Tibial artery (tissue), 4 donors: ENCODE data around the gene BABAM2.

Experiments
- DNase-seq, 2 donors: peaks; one replicate each; pipeline ENCODE4 v3.0.0-alpha.2; 2019
- H3K27ac ChIP-seq, 2 donors: fragments of 200-600 bp; sonication (generic) in 1 of 2; 1 replicate in 1 of 2; 2 replicates in 1 of 2; pipeline ENCODE4 v1.5.1; 2018 to 2019; ENCODE audit warnings: mild to moderate bottlenecking in 1 of 2
- H3K27me3 ChIP-seq, 2 donors: fragments of 200-600 bp; sonication (generic) in 1 of 2; one replicate each; pipeline versions ENCODE4 v1.5.1 to v1.6.0; 2016 to 2019
- H3K36me3 ChIP-seq, 3 donors: fragments of 200-600 bp; sonication (generic) in 2 of 3; one replicate each; pipeline ENCODE4 v1.5.1; 2016 to 2019; ENCODE audit warnings: mild to moderate bottlenecking in 2 of 3
- H3K4me1 ChIP-seq, 4 donors: fragments of 200-600 bp; sonication (generic) in 2 of 4; 1 replicate in 3 of 4; 2 replicates in 1 of 4; pipeline ENCODE4 v1.5.1; 2016 to 2019
- H3K4me3 ChIP-seq, 2 donors: fragments of 200-600 bp; sonication (generic) in 1 of 2; 1 replicate in 1 of 2; 2 replicates in 1 of 2; pipeline ENCODE4 v1.5.1; 2018 to 2019; ENCODE audit warnings: mild to moderate bottlenecking in 2 of 2
- H3K9me3 ChIP-seq, 3 donors: fragments of 200-600 bp; sonication (generic) in 1 of 3; one replicate each; pipeline ENCODE4 v1.5.1; 2016 to 2019
- CTCF ChIP-seq, 2 experiments: fragments of 200-600 bp in 1 of 2; fragments of 450-650 bp in 1 of 2; IDR thresholded peaks; one replicate each; pipeline ENCODE4 v1.5.1; 2017 to 2019; ENCODE audit warnings: antibody characterized with exemption in 2 of 2, mild to moderate bottlenecking in 1 of 2, moderate library complexity in 1 of 2
- intact Hi-C: fragments of 100-400 bp; cut with DNase I; formaldehyde crosslinking; loops from one replicate; pipeline ENCODE4 v1.15.0; 2023; ENCODE audit warnings: low total_unique reads

BABAM2 gene

GRCh38 chr2:28320009-28320365 is 429.5 kb downstream of the BABAM2 start:
- Histone ChIP-seq H3K9me3 (no peaks in the 10 kb centered on the region), H3K4me1 (peaks cover 0 to 57% (median 18%) of the 10 kb centered on the region in 4 donors), H3K27me3 (no peaks in the 10 kb centered on the region), H3K36me3 (no peaks in the 10 kb centered on the region), H3K4me3 (no peak overlapping the region), H3K27ac (peak overlapping the region; percentile 33 to 52)
- DNase-seq, result no peak
- TF ChIP-seq CTCF (IDR thresholded peaks at IDR 0.05), result no peak
- intact Hi-C loops, result no loop called here

GRCh38 chr2:28320371-28320770 is 429.8 kb downstream of the BABAM2 start:
- no peak for TF ChIP-seq CTCF (IDR thresholded peaks at IDR 0.05)
- no peaks in the 10 kb centered on the region for H3K36me3 ChIP-seq
- DNase-seq, result no peak
- peak overlapping the region in 1 of 2 donors; percentile 52 for H3K27ac ChIP-seq
- H3K4me3 ChIP-seq, result no peak overlapping the region
- intact Hi-C loops, result no loop called here
- no peaks in the 10 kb centered on the region for H3K27me3 ChIP-seq
- H3K4me1 ChIP-seq, result peaks cover 0 to 57% (median 18%) of the 10 kb centered on the region in 4 donors
- no peaks in the 10 kb centered on the region for H3K9me3 ChIP-seq

GRCh38 chr2:28321426-28321825 is 430.9 kb downstream of the BABAM2 start:
- no peaks in the 10 kb centered on the region for H3K36me3 ChIP-seq
- no peak overlapping the region for H3K4me3 ChIP-seq
- peaks cover 0 to 66% (median 22%) of the 10 kb centered on the region in 4 donors for H3K4me1 ChIP-seq
- no peak for DNase-seq
- intact Hi-C loops, result no loop called here
- no peaks in the 10 kb centered on the region for H3K9me3 ChIP-seq
- peak overlapping the region in 1 of 2 donors; percentile 52 for H3K27ac ChIP-seq
- no peaks in the 10 kb centered on the region for H3K27me3 ChIP-seq
- TF ChIP-seq CTCF (IDR thresholded peaks at IDR 0.05), result no peak

- H3K27ac ChIP-seq, result peak overlapping the region in 1 of 2 donors; percentile 52
- H3K4me1 ChIP-seq, result peaks cover 0 to 72% (median 28%) of the 10 kb centered on the region in 4 donors
- no peak for DNase-seq
These were observed 431.5 kb downstream of the BABAM2 start for GRCh38 chr2:28322051-28322450.

GRCh38 chr2:28322456-28322855 is 431.9 kb downstream of the BABAM2 start:
- H3K4me3 ChIP-seq, result no peak overlapping the region
- TF ChIP-seq CTCF (IDR thresholded peaks at IDR 0.05), result no peak
- H3K4me1 ChIP-seq, result peaks cover 0 to 76% (median 32%) of the 10 kb centered on the region in 4 donors
- no peak overlapping the region for H3K27ac ChIP-seq
- DNase-seq, result no peak
- intact Hi-C loops, result no loop called here
- H3K36me3 ChIP-seq, result no peaks in the 10 kb centered on the region
- no peaks in the 10 kb centered on the region for H3K27me3 ChIP-seq
- no peaks in the 10 kb centered on the region for H3K9me3 ChIP-seq

More at GRCh38 chr2:28322051-28322450, 431.5 kb downstream of the BABAM2 start:
- H3K36me3 ChIP-seq, result no peaks in the 10 kb centered on the region
- H3K9me3 ChIP-seq, result no peaks in the 10 kb centered on the region
- intact Hi-C loops, result no loop called here
- no peak overlapping the region for H3K4me3 ChIP-seq
- no peak for TF ChIP-seq CTCF (IDR thresholded peaks at IDR 0.05)
- H3K27me3 ChIP-seq, result no peaks in the 10 kb centered on the region

GRCh38 chr2:28322981-28323396 is 432.5 kb downstream of the BABAM2 start:
- H3K27me3 ChIP-seq, result no peaks in the 10 kb centered on the region
- no peaks in the 10 kb centered on the region for H3K36me3 ChIP-seq
- no peaks in the 10 kb centered on the region for H3K9me3 ChIP-seq
- H3K4me3 ChIP-seq, result no peak overlapping the region
- TF ChIP-seq CTCF (IDR thresholded peaks at IDR 0.05), result no peak
- DNase-seq, result no peak
- intact Hi-C loops, result no loop called here
- H3K27ac ChIP-seq, result no peak overlapping the region
- H3K4me1 ChIP-seq, result peaks cover 0 to 81% (median 37%) of the 10 kb centered on the region in 4 donors
